Fibroblast of skin of back (primary cell): ENCODE data around the gene KBTBD13.
"Not testable (repeated sequence)": the region's sequence is repeated elsewhere in the genome, so short reads cannot be mapped to it uniquely, and the experiment has no call there.

ENCODE experiments used
- DNase-seq: peaks from one replicate; pipeline ENCODE4 v3.0.0-alpha.2; 2013

Gene KBTBD13

DNA sequence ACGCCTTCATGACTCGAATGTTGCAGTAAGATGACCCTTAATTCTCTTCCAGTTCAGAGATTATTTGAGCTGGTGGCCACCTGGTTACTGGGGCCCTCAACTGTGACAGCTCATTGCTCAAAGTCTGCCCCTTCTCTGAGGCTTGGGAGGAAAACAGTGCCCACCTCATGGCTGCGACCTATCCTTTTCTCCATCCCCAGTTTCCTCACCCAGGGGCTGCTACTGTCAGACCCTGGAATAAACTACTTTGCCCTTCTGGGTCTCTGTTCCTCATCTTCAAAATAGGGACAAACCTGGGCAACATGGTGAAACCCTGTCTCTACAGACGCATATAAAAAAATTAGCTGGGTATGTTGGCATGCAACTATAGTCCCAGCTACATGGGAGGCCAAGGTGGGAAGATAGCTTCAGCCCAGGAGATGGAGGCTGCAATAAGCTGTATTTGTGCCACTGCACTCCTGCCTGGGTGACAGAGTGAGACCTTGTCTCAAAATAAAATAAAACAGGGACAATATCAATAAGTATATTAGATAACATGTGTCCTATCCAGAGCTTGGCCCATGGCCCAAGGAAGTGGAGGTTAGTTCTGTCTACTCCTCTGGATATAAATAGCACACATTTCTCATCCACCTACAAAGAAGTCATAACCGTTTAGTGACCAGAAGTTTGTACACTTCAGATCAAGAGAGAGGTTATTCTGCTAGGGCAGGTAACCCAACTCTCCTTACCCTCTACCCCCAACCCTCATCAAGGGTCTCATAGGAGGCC is 6.6 kb upstream of the KBTBD13 start:
- DNase-seq, result no peak

DNA sequence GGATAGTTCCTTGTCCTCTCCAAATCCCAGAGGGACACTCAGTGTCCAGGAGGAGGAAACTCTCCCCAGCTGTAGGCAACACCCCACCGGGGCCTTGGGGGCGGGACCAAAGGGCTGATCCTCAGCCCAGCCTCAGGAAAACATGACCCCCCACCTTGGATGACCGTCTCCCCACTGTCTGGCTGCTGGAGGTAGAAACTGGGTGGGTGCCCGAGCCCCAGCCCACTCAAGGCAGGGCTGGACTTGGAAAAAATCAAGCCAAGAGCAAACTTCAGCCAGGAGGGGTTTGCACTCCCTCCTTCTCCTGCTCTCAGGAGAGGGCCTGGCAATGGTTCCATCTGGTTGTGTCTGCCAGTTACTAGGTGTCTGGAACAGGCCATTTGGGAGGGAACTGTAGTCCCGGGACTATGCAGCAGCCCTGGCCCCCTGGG is 5.2 kb upstream of the KBTBD13 start:
- DNase-seq, result no peak

DNA sequence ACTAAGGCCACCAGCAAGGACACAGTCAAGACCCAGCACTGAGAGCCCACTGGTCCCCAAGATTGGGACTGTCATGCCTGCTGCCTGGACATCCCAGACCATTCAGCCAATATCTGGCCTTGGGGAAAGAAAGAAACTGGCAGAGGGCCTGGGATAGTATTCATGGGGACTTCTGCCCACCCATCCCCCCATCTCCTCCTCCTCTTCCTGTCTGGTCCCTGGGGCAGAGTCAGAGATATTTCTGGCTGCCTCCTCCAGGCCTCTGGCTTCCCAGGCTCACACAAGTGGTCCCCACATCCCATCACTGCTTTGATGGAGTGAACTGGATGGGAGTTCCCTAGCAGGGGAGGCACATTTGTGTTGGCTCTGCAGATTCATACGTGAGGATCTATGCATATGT is 4.5 kb upstream of the KBTBD13 start:
- DNase-seq, result peak; percentile 65

DNA sequence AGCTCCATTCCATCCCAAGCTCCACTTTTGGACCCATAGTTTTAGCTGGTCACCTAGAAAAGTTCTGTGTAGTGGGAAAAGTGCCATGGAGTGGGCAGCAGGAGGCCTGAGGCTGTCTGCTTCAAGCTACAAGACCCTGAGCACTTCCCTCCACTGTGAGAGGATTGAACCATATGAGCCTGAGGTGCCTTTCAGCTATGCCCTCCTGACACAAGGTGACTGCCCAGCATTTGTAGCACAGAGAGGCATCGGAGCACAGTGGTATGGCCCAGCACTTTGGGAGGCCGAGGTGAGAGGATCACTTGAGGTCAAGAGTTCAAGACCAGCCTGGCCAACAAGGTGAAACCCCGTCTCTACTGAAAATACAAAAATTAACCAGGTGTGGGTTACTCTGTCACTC is 3.9 kb upstream of the KBTBD13 start:
- DNase-seq, result no peak

DNA sequence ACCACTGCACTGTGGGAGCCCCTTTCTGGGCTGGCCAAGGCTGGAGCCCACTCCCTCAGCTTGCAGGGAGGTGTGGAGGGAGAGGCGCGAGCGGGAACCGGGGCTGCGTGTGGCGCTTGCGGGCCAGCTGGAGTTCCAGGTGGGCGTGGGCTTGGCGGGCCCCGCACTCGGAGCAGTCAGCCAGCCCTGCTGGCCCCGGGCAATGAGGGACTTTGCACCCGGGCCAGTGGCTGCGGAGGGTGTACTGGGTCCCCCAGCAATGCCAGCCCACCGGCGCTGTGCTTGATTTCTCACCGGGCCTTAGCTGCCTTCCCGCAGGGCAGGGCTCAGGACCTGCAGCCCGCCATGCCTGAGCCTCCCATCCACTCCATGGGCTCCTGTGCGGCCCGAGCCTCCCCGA is 1.6 kb upstream of the KBTBD13 start:
- DNase-seq, result not testable (repeated sequence)

DNA sequence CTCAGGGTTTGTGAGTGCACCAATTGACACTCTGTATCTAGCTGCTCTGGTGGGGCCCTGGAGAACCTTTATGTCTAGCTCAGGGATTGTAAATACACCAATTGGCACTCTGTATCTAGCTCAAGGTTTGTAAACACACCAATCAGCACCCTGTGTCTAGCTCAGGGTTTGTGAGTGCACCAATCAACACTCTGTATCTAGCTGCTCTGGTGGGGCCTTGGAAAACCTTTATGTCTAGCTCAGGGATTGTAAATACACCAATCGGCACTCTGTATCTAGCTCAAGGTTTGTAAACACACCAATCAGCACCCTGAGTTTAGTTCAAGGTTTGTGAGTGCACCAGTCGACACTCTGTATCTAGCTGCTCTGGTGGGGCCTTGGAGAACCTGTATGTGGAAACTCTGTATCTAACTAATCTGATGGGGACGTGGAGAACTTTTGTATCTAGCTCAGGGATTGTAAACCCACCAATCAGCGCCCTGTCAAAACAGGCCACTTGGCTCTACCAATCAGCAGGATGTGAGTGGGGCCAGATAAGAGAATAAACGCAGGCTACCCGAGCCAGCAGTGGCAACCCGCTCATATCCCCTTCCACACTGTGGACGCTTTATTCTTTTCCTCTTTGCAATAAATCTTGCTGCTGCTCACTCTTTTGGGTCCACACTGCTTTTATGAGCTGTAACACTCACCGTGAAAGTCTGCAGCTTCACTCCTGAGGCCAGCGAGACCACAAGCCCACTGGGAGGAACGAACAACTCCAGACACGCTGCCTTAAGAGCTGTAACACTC is 745 bp upstream of the KBTBD13 start:
- DNase-seq, result not testable (repeated sequence)

DNA sequence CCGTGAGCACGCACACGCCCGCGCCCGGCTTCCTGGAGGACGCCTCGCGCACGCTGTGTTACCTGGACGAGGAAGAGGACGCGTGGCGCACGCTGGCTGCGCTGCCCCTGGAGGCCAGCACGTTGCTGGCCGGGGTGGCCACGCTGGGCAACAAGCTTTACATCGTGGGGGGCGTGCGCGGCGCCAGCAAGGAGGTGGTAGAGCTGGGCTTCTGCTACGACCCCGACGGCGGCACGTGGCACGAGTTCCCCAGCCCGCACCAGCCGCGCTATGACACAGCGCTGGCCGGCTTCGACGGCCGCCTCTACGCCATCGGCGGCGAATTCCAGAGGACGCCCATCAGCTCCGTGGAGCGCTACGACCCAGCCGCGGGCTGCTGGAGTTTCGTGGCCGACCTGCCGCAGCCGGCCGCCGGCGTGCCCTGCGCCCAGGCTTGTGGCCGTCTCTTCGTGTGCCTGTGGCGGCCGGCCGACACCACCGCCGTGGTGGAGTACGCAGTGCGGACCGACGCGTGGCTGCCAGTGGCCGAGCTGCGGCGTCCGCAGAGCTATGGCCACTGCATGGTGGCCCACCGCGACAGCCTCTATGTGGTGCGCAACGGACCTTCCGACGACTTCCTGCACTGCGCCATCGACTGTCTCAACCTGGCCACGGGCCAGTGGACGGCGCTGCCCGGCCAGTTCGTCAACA is 890 bp downstream of the KBTBD13 start:
- no peak for DNase-seq

DNA sequence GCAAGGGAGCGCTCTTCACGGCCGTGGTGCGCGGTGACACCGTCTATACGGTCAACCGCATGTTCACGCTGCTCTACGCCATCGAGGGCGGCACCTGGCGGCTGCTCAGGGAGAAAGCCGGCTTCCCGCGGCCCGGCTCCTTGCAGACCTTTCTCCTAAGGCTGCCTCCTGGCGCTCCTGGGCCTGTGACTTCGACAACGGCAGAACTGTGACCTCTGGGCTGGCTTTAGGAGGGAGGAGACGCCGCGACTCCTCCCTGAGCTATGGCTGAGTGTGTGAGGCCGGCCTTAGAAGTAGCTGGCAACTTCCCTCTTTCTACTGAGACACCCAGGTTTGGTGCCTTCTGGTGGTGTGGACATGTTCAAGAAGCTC is 1.4 kb downstream of the KBTBD13 start:
- DNase-seq, result peak; percentile 57

DNA sequence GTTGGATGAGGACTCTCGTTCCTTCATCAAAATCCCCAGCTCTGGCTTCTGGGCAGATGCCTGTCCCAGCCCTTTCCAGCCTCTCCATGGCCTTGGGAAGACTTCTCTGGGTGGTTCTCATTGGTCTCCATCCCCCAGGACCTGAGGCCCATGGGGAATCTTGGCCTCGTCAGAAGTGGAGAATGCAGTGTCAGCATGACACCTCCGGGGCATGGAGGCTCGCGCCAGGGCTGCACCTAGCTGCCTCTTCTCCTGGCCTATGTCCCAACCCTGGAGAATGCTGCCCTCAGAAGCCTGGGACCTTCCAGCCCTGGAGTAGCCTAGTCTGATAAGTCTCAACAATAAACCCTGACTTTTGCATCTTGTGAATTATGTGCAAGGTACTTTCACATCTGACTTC is 3.0 kb downstream of the KBTBD13 start:
- no peak for DNase-seq

DNA sequence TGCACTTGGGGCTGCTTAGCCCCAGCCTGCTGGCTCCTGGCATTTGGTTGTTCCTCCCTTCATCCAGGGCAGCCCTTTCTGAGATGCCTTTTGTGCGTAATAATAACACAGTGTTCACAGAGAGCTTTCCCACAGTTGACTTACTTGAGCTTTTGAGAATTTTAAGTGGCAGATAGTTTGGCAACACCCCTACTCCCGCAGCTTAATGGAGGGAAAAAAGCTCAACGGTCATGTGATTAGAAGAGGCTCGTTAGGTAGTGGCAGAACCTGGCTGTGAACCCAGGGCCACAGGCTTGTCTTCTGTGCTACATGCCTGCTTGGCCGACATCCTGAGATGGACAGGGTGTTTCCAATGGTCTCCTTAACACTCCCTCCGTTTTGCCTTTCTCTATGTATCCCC is 4.7 kb downstream of the KBTBD13 start:
- DNase-seq, result no peak

DNA sequence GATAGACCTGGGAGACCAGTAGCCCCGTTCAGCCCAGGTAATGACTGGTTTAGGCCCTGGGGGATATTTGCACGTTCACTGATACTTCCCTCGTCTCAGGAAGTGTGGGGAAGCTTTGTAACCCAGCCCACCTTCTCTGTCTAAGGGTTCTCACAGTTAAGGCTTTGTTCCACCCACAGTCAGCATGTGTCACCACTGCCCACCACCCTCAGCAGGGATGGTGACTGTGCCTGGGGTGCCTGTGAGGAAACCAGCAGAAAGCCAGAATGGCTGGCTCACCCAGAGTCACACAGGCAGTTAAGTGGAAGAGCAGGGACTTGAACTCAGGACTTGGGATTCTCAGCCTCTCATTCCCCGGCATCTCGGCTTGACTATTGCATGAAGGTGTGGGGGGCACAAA is 5.2 kb downstream of the KBTBD13 start:
- DNase-seq, result no peak

DNA sequence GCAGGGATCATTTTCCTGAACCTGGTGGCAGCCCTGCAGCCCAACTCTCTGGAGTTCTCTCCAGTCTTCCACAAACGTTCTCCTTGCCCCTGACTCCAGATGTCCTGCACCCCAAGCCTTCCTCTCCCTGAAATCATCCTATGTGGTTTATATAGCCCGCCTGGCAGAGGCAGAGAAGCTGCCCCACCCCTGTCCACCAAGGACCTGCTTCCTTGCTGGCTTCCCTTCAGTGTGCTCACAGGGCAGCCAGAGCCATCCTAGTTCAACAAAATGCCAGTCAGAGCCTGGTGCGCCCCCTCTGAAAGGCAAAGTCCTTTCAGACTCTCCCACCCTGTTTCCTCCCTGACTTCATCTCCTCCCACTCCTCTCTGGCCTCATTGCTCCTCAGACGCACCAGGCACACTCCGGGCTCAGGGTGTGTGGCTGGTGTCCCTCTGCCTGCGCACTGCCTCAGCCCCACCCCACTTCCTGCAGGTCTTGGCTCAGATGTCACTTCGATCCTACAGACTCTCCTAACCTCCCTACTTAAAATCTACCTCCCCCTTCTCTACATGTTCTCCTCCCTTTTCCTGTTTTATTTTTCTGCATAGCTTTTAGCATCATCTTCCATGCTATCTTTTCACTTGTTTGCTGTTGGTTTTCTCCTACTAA is 5.9 kb downstream of the KBTBD13 start:
- DNase-seq, result no peak

DNA sequence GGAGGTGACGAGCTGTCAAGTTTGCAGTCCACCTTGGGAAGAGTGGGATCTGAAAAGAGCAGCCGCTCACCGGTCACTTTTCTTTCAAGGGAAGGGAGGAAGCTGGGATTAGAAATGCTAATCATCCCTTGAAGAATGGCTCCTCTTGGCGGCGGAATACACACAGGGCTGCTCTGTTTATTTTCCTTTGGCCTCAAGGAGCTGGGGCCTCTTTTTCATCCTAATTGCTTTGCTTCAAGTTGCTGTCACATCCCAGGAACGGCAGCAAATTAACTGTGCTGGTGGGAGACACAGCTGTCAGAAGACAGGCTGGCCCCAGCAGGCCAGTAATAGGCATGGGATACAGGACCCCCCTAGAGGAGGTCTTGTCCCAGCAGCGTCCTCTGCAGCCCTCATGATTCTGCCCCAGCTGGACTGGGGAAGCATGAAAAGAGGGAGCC is 6.7 kb downstream of the KBTBD13 start:
- no peak for DNase-seq

DNA sequence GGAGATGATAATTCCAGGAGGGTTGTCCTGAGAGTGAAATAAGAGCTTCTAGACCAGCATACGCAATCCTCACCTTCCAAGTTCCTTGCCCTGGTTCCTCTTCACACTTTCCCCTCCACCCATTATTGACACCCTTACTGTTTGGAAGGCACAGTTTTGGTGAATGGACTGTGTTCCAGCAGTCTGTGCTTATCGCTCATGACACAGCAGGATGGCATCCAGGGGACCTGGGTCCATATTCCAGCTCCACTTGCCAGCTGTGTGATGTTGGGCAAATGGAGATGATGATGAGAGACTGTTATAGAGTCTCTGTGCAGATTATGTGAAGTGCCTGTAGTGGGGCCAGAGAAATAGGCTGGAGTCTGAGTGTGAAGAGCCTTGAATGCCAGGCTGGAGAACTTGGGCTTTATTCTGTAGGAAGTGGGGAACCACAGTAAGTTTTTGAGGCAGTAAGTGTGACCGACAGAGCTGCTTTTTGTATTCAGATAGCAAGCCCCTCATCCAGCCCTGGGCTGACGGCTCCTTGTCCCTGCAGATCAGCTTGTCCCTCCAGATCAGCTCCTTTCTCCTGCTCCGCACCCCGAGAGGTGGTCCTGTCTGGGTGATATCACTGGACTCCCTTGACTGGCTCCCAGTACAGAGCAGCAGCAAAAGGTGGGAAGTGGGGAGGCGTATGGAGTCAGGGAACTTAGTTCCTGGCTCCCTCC is 8.1 kb downstream of the KBTBD13 start:
- no peak for DNase-seq

DNA sequence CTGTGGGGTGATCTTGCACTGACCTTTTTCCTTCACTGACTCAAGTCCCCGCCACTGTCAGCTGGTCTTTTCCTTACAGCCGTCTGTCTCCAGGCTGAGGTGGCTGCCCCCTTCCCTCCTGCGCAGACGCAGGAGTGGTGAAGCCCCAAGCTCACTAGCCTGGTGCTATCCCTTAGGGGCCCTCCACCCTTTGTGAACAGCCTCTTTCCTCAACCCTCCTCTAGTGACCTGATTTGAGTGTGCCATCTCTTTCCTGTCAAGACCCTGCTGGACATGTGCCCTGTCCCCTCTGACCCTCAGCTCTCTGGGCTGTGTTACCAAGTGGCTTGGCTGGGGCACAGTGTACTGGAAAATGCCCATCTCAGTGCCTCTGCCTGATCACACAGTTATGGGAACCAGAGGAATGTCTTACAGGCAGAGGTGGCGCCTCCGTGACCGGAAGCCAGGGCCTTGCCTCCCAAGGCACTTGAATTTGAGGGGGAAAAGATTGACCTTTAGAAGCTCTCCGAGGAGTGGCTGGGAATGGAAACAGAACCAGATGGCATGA is 8.7 kb downstream of the KBTBD13 start:
- DNase-seq, result no peak

DNA sequence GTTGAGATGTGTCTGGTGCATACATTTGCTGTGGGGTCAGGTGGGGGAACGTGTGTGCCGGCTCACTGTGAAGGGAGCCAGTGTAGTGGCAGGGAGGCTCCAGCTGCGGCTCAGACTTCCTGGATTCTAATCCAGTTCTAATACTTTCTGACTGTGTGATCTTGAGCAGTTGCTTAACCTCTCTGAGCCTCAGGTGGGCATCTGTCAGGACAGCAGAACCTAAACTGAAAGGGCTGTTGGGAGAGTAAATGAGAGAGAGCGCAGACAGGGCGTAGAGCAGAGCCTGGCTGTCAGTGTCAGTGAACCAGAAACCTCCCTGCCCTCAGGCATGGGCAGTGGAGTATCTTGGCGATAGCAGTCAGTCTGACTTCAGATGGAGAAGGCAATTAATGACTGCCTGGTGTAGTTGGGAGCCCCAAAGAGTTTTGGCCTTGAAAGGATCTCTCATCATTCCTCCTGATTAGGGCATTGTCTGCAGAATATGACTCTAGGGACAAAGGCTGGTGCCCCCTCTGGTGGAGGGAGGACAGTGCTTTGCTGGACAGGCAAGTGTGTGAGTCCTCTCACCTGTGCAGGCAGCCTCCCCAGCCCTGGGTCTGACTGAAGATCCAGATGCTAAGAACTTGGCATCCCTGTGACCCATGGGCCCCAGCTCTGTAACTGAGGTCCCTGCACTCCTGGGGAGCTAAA is 9.6 kb downstream of the KBTBD13 start:
- no peak for DNase-seq

DNA sequence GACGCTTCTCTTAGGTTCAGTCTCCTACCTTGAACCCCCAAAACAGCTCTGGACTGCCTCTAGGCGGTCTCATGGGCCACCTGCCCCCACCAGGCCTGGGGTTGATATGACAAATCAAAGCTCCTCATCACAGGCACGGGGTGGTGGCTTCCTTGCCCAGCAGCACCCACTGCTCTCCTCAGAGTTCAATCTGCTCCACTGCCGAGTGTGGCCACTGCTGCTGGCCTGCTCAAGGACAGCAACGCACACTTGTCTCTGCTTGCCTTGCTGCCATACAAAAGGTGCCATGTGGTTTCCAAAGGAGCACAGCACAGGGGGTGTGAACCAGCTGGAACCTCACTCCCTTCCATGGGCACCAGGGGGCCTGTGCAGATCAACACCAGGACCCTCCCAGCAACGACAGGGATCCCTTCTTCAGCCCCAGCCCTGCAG is 10.2 kb downstream of the KBTBD13 start:
- no peak for DNase-seq

DNA sequence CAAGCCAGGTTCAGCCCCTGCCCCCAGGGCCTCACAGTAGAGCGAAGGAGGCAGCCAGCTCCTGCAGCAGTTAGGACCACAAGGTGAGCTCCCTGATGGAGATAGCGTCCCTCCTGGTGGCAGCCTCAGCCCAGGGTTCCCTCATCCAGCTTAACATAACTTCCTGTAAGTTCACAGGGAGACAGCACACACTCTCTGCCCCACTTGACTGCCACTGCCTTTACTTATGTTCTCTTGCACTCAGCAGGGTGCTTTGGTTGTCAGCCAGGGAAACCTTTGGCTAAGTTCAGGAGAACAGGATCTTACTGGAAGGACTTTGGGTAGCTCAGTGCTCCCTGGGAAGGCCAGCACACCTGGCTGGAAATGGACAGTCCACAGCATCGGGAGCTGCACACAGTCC is 10.9 kb downstream of the KBTBD13 start:
- DNase-seq, result no peak

DNA sequence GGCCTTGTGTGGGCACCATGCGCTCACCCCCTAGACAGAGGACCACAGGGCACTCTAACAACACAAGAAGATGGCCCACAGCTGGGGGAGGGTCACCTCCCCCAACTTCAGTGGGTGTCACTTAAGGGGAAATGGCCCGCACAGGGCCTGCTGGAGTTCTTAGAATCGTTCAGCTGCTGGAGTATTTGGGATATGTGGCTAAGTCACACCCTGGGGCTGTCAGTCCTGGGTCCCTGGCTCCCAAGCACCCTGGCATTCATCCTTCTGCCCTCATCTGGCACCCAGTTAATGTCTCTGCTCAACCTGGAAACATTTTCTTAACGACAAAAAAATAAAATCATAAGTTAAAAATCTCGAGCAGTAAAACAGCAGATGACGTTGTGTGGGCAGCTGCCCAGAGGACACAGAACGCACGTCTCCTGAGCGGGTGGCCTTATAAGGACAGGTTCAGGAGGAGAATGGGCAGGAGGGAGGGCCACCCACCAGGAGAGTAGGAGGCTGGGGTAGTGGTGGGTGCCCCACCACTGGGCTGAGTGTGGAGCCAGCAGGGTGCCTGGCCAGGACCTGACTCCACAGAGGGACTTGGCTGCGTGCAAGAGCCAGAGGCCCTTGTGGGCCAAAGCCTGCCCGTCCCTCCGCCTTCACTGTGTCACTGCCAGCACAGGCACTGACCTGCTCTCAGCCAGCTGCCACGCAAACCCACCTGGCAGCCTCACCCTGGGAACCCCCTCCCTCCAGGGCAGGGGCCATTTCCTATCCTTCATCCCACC is 11.5 kb downstream of the KBTBD13 start:
- no peak for DNase-seq

DNA sequence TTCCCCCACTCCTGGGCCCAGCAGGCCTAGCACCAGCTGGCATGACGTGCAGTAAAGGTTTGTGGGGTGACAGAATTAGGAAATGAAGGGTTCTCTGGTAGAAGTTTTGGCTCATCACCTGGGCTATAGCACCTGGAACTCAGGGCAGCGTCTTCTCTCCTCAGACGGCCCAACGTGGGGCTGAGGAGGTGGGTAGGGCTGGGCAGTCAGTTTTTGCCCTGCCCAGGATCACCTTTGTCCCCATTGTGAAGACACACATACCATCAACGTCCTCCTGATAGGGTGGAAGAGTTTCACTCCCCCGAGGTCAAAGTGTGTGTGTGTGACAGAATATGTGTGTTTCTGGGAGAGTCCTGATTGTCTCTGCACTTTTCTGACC is 12.1 kb downstream of the KBTBD13 start:
- no peak for DNase-seq
